ENCODE measurements around the gene MIDN.

Gene MIDN

DNA sequence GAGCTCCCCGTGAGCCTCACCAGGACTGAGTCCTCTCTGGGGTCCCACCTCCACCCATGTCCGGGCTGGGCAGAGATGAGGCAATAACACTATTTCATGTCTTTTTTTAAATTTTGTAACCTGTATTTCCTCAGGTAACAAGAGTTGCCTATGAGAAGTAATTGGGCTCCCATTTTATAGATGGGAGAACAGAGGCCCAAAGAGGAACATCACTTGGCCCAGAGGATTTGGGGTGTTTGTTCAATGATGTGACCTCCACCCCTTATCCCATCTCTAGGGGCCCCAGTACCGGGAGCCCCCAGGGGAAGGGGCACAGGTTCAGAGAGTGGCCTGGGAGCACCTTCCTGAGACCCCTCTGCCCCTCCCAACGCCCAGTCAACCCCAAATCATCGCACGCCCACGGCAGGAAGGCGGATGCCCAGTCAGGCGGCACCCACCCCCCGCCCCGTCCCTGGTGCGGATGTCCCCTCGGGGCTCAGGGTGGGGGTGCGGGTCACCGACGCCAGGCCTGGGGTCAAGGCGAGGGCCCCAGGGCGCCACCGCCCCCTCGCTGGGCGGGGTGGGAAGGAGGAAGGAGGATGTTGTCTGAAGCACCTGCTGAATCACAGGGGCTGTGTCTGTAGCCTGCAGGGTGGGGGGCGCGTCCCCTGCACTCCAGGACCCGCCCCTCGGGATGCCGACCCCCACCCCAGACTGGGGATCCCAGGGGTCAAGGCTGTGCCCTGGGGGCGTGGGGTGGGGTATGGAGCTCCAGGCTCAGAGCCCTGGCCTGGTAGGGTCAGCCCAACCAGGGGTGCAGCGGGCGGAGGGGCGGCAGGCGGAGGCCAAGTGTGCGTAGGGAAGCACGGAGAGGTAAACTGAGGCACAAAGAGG lies 11.7 kb downstream of the MIDN start:
- peak; percentile 53 for DNase-seq

- peak; percentile 94 for DNase-seq
Observed at GRCh38 chr19:1260749-1261537, 12.6 kb downstream of the MIDN start.

GRCh38 chr19:1261538-1261797 lies 13.1 kb downstream of the MIDN start:
- DNase-seq, result peak; percentile 28

DNA sequence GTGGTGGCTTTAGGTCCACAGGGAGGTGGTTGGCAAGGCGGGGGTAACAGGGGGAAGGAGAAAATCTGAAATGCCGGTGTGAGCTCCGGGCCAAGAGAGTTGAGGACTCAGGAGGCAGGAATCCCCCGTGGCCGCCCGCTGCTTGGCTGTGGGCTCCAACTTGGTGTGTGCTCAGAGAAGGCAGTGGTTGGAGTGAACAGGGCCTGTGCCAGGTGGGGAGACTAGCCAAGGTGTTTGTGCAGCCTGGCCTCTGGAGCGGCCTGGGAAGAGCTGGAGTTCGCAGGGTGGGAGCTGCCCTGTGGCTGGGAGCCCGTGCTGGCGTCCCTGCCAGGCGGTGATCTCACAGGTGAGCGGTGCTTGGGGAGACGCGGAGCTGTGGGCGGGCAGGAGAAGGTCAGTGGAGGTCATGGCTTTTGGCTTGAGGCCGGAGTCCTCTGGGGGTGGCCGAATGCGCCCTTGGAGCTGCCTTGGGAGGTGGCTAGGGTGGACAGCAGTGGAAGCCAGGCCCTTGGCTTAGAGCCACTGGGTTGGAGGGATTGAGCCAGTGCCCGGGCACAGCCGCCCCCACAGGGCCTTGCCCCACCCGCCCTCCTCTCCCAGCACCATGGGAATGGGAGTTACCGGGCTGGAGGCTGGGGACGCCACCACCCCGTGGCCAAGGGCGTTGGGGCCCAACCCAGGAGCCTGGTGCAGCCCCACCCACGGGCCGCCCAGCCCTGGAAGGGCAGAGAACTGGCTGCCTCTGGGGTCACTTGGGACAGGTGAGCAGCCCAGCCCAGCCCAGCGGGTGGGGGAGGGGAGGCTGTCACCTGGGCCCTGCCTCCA lies 13.6 kb downstream of the MIDN start:
- DNase-seq, result no peak

DNA sequence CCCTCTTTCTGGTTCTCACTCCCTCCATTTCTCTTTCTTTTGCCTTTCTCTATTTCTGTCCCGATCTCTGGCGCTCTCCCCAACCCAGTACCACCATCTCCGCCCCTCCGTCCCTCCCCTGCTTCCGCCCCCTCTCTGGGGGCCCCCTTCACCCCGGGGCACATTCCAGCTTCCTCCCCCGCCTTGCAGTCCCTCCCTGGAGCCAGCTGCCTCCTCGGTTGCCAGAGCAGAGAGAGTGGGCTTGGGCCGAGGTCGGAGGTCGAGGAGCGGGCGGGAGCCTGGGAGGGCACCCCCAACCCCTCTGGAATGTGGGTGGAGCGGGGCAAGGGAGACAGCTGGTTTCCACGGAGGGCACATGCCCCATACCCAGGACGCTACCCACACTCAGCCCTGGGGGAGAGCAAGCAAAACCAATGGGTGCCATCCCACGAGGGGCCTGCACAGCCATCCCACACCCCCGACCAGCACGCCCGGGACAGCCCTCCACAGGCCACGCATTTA lies 14.3 kb downstream of the MIDN start:
- DNase-seq, result no peak

GRCh38 chr19:1263188-1263587 lies 14.8 kb downstream of the MIDN start:
- DNase-seq, result no peak

DNA sequence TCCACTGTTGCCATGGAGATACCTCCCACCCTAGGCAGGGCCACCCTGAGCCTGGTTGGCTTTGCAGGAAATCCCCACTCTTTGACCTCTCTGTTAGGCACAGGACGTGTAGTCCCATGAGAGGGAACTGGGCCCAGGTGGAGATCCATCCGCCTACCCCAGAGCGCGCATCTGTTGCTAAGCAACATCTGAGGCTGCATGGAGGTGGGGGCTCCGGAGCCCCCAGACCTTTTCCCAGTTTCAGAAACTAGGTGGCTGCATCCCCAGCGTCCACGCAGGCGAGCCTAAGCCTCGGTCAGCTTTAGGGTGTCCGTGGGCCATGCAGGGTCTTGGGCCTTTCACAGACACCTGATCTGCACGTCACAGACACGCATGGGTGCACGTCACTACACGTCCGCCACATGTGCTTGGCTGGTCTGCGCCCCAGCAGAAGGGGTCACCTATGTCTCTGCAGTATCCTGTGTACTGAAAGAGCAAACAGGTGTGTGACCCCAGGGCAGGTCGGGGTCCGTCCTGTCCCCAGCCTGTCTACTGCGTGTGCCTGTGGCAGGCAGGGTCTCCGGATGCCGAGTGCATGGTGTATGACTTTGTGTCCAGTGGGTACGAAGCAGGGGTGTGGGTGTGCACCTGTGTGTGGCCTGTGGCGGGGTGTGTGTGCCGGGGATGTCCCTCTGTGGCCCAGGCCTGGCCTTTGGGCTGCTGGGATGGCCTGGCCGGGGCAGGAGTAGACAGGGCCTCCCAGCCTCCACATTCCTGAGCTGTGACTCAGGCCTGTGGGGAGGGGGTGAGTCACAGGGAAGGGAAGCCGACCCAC lies 16.6 kb downstream of the MIDN start:
- DNase-seq, result no peak

GRCh38 chr19:1265615-1266128 lies 17.3 kb downstream of the MIDN start:
- no peak for DNase-seq

- DNase-seq, result peak; percentile 81
Observed at GRCh38 chr19:1266129-1266915, 17.9 kb downstream of the MIDN start.

DNA sequence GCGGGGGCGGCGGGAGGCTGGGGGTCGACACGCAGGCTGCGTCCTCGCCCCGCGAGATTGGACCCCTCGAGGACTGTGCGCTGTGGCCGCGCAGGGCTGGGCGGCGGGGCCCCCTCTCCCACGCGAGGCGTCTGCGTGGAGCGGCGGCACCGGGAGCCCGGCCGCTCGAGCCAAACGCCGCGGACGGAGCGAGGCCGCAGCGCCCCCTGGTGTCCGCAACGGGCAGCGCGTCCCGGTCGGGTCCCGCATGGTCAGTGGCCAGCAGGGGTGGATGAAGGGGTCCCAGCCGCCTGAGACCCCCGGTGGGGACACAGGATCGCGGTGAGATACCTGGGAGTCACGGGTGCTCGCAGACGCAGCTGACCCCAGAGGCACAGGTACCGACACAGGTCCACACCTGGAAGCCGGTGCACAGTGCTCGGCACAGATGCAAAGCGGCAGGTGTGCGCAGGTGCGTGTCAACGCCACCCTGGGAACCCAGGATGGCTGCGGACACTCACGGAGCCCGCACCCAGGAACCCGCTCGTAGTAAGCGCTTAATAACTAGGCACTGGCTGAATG lies 18.6 kb downstream of the MIDN start:
- peak; percentile 69 for DNase-seq

GRCh38 chr19:1267477-1268225 lies 19.3 kb downstream of the MIDN start:
- DNase-seq, result peak; percentile 17

DNA sequence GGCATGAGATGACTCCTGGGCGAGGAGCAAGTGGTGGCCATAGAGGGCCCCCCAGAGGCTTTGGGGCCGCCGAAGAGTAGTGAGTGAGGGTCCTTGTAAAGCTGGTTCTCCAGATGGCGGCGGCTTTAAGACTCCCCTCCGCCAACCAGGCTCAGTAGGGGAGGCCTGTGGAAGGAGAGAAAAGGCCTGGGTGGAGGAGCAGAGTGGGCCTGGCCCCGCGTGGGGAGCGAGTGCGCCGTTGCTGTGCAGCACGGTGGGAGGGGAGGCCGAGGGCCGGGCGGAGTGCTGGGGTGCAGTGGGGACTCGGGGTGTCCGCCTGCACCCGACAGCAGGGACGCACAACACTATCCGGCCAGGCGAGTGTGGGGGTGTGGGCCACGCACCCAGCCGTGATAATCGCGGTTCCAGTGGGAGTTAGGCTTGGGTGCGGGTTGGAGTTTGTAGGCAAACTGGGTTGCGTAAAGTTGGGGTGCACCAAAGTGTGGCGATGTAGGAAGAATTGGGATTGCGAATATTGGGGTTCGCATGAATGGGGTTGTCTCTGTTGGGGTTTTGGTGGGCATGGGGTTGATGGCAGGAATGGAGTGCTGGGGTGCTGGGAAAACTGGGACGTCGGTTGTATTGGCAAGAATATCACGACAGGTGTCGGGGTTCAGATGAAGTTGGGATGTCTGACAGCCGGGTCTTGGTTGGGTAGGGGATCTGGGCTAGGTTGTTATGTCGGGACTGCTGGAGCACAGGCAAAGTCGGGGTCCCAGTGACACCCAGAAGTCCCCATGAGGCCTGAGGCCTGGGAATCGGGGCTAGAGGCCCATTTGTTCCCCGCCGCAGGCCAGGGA lies 20.1 kb downstream of the MIDN start:
- no peak for DNase-seq

DNA sequence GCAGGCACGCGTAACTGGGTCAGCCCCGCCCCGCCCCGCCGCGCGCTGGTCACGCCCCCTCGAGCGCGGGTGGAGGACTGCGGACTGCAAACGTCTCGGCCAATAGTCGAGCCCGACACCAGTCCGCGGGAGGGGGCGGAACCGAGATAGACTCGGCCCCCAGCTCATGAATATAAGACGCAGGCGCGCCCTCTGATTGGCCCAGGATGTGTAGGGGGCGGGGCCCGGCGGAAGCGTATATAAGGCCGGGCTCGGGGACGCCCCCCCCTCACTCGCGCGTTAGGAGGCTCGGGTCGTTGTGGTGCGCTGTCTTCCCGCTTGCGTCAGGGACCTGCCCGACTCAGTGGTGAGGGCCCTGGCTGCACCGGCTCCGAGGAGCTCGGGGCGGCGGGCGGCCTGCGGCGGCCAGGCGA lies 20.7 kb downstream of the MIDN start, which contains the start of gene CIRBP:
CIRBP (plus strand) TSS at position 268 of the 413 bp plus-strand sequence. CDS start 1,602 bp downstream, outside the sequence.
- peak; percentile 97 for DNase-seq

DNA sequence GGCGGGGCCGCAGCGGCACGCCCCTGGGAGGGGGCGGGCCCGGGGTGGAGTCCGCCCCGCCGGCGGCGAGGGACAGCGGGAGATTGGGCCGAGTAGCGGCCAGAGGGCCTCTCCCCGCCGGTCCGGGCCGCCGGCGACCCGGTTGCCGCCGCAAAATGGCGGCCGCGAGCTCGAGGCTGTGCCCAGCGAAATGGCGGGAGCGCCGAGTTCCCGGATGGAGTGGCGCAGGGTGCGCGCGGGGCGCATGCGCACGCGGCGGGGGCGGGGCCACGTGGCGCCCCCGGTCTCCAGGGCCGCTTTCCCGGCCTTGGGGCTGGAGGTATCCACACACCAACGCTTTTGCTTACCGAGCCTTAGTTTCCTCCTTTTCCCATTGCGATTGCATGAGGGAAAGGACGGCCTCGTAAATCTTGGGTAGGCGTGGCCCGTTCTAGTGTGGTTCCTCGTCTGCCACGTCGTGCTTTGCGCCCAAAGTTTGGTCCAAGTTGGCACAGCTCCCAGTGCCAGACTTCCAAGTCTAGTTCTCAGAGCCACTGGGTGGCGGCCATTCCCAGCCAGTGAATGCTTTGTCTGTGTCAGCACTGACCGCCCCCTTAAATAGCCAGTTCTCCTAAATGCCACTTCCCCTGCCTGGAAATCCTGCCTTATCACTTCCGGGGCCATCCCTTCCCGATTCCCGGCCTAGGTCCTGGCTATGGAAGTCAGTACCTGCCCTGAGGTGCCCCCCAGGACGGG lies 21.3 kb downstream of the MIDN start:
- peak; percentile 75 for DNase-seq

DNA sequence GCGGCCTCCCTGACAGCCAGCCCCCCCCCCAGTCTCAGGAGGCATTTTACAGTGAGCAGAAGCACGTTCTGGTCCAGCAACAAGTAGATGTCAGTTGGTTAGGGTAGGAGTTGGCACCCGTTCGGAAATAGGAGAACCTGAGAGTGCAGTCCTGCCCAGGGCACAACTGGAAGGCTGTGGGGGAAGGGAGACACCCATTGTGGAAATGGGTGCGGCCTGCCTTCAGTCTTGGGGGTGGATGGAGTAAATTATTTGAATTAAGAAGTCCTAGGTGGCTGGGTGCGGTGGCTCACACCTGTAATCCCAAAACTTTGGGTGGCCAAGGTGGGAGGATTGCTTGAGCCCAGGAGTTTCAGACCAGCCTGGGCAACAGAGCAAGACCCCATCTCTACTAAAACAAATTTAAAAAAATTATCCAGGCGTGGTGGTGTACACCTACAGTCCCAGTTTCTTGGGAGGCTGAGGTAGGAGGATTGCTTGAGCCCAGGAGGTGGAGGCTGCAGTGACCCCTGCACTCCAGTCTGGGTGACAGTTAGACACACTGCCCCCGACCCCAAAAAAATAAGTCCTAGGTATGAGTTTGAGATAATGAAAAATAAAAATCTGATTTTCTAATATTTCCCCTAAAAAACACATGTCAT lies 21.9 kb downstream of the MIDN start:
- no peak for DNase-seq

GRCh38 chr19:1270854-1271527 lies 22.6 kb downstream of the MIDN start:
- no peak for DNase-seq
